ENCODE results near the gene PHF14.

DNA sequence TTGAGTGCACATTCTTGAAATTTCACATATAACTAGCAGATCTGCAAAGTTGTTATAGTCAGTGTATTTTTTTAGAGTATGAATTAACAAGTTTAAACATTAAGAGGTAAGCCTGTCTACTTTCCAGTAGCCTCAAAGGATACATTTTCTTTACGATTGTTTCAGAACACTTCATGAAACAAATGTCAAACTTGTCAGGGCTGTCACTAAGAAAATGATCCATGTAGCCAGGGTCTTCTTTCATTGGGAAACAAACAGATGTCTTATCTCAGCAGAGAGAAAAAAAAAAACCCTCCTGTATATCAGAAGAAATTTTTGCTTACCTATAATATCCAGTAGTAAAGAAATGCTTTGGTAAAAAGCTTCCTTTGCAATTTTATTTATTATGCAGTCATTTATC, 192.4 kb downstream of the PHF14 start:
- TF ChIP-seq, protein P1, sequence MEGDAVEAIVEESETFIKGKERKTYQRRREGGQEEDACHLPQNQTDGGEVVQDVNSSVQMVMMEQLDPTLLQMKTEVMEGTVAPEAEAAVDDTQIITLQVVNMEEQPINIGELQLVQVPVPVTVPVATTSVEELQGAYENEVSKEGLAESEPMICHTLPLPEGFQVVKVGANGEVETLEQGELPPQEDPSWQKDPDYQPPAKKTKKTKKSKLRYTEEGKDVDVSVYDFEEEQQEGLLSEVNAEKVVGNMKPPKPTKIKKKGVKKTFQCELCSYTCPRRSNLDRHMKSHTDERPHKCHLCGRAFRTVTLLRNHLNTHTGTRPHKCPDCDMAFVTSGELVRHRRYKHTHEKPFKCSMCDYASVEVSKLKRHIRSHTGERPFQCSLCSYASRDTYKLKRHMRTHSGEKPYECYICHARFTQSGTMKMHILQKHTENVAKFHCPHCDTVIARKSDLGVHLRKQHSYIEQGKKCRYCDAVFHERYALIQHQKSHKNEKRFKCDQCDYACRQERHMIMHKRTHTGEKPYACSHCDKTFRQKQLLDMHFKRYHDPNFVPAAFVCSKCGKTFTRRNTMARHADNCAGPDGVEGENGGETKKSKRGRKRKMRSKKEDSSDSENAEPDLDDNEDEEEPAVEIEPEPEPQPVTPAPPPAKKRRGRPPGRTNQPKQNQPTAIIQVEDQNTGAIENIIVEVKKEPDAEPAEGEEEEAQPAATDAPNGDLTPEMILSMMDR (IDR thresholded peaks at IDR 0.05) = no peak
- no peak for TF ChIP-seq POLR2A (IDR thresholded peaks at IDR 0.05)
